NB4 (cell line): ENCODE data around the gene ABCB6.

Source experiments
- CTCF ChIP-seq: IDR thresholded peaks from one replicate; pipeline ENCODE4 v1.5.1; 2012; ENCODE audit warnings: low read depth, low read length
- POLR2A ChIP-seq: IDR thresholded peaks from 2 replicates; pipeline ENCODE4 v1.6.1; 2011; ENCODE audit warnings: mild to moderate bottlenecking; ENCODE audit not compliant: insufficient read length; ENCODE audit errors: extremely low read depth

- TF ChIP-seq CTCF: no peak
- TF ChIP-seq POLR2A: no peak
These were observed 50.8 kb downstream of the ABCB6 start for GRCh38 chr2:219167997-219168396.
